ENCODE data around the gene ATP2C2. TPM values are rescaled to one million over a fixed set of nuclear protein-coding genes. Genes with fewer than 3 reads are reported as not detected.

ATP2C2 gene
- total and polyA plus RNA-seq, 9 of the 15 experiments (the other 6 are each of a cell fraction or from before 2014, with no cell fraction given): 0.75 TPM; not detected in 8

- no peaks in the 10 kb centered on the region for H4K20me1 ChIP-seq (replicated peaks; ENCODE audit: control insufficient read depth, insufficient read depth, low read length)
- BruUV-seq (replicated peaks): no TSS peak
- in situ Hi-C loops (cut with MboI): no loop called here
- H3K4me3 ChIP-seq: no peak overlapping the region
- H3K27ac ChIP-seq (ENCODE audit: extremely low read depth, low read depth, low read length): no peak overlapping the region
- H3K9me1 ChIP-seq (ENCODE audit: control insufficient read depth, insufficient read depth, low read length): no peaks in the 10 kb centered on the region
- FAIRE-seq: no peak
- TF ChIP-seq MTA2 (IDR thresholded peaks at IDR 0.05; ENCODE audit: low read depth): no peak
- TF ChIP-seq ATF1 (CRISPR knock-in tag; IDR thresholded peaks at IDR 0.05): no peak
- TF ChIP-seq ATF1 (tag; IDR thresholded peaks at IDR 0.05): no peak
- H3K36me3 ChIP-seq (ENCODE audit: control insufficient read depth, insufficient read depth, low read length): peaks cover 10% of the 10 kb centered on the region
- peaks cover 11 to 12% of the 10 kb centered on the region in 2 experiments; a peak in 4 of 5 replicates for H3K4me1 ChIP-seq (replicated peaks in 1 of 2; ENCODE audit: control insufficient read depth in 2 of 2, insufficient read depth in 2 of 2, low read length in 2 of 2)
- no peak overlapping the region for H3K9ac ChIP-seq (ENCODE audit: insufficient read depth in 1 of 2, low read depth in 2 of 2, low read length in 2 of 2)
- peaks cover 5% of the 10 kb centered on the region for H3K79me2 ChIP-seq (ENCODE audit: control insufficient read depth, insufficient read depth, low read length)
- ChIA-PET POLR2A (interaction anchor here (1.5 kb wide), 1 partner anchor 10 kb away, joined by 8 read pairs; no protein-coding TSS in a partner anchor), CTCF (ENCODE audit: low intra/inter-chr PET ratio) (no interaction called here)
- WGBS (ENCODE audit: insufficient coverage, low coverage, missing lambda C conversion rate): 66% methylated on average over 13 of the region's 13 CpGs
- H2AFZ ChIP-seq (ENCODE audit: low read depth, low read length): no peak overlapping the region
- H3K4me2 ChIP-seq (ENCODE audit: insufficient read depth, low read length): no peak overlapping the region
- no peaks in the 10 kb centered on the region for H3K9me3 ChIP-seq (replicated peaks; ENCODE audit: control insufficient read depth, insufficient read depth, low read depth, low read length)
- ATAC-seq: no peak
- DNase-seq (ENCODE audit: extremely low read depth in 1 of 4, low spot score in 3 of 4): no peak
- H3K27me3 ChIP-seq (ENCODE audit: control insufficient read depth in 2 of 2, insufficient read depth in 2 of 2, low read length in 2 of 2): no peaks in the 10 kb centered on the region
- intact Hi-C loops (cut with micrococcal nuclease): no loop called here
Measured at GRCh38 chr16:84498859-84499620, 130.7 kb downstream of the ATP2C2 start.

GRCh38 chr16:84499638-84500037, 131.3 kb downstream of the ATP2C2 start:
- H3K4me3 ChIP-seq: no peak overlapping the region
- in situ Hi-C loops (cut with MboI): no loop called here
- ATAC-seq (no peak), FAIRE-seq (no peak), DNase-seq (ENCODE audit: extremely low read depth in 1 of 4, low spot score in 3 of 4) (no peak)
- H3K36me3 ChIP-seq (ENCODE audit: control insufficient read depth, insufficient read depth, low read length): peaks cover 4% of the 10 kb centered on the region; the same call in 2 of the 3 replicates
- BruUV-seq (replicated peaks): no TSS peak
- H3K79me2 ChIP-seq (ENCODE audit: control insufficient read depth, insufficient read depth, low read length): peaks cover 6% of the 10 kb centered on the region
- H3K9ac ChIP-seq (ENCODE audit: insufficient read depth in 1 of 2, low read depth in 2 of 2, low read length in 2 of 2): no peak overlapping the region
- intact Hi-C loops (cut with micrococcal nuclease): no loop called here
- H3K9me1 ChIP-seq (ENCODE audit: control insufficient read depth, insufficient read depth, low read length): no peaks in the 10 kb centered on the region
- no peak overlapping the region for H3K4me2 ChIP-seq (ENCODE audit: insufficient read depth, low read length)
- no peak overlapping the region for H3K27ac ChIP-seq (ENCODE audit: extremely low read depth, low read depth, low read length)
- no peak for TF ChIP-seq CHD4 (IDR thresholded peaks at IDR 0.05; ENCODE audit: insufficient read depth, insufficient replicate concordance, low read depth, low read length, poor library complexity, severe bottlenecking)
- H3K4me1 ChIP-seq (replicated peaks in 1 of 2; ENCODE audit: control insufficient read depth in 2 of 2, insufficient read depth in 2 of 2, low read length in 2 of 2): peaks cover 12 to 17% of the 10 kb centered on the region in 2 experiments; a peak in 4 of 5 replicates
- H4K20me1 ChIP-seq (replicated peaks; ENCODE audit: control insufficient read depth, insufficient read depth, low read length): no peaks in the 10 kb centered on the region
- POLR2A ChIA-PET: interaction anchor here (0.6 kb wide), 1 partner anchor 71 kb away, joined by 3 read pairs; no protein-coding TSS in a partner anchor
- no peaks in the 10 kb centered on the region for H3K27me3 ChIP-seq (ENCODE audit: control insufficient read depth in 2 of 2, insufficient read depth in 2 of 2, low read length in 2 of 2)
- WGBS (ENCODE audit: insufficient coverage, low coverage, missing lambda C conversion rate): 50% methylated on average over 14 of the region's 15 CpGs
- CTCF ChIA-PET (ENCODE audit: low intra/inter-chr PET ratio): no interaction called here
- H2AFZ ChIP-seq (ENCODE audit: low read depth, low read length): no peak overlapping the region
- no peaks in the 10 kb centered on the region for H3K9me3 ChIP-seq (replicated peaks; ENCODE audit: control insufficient read depth, insufficient read depth, low read depth, low read length)

Data from K562 (cell line).